Tibial nerve (tissue), 4 donors: ENCODE results near the gene DIP2A. TPM values are rescaled to one million over a fixed set of nuclear protein-coding genes. Genes with fewer than 3 reads are reported as not detected.

Source experiments
- DNase-seq, 2 donors: peaks; one replicate each; pipeline ENCODE4 v3.0.0-alpha.2; 2019; ENCODE audit warnings: low spot score in 2 of 2
- H3K27ac ChIP-seq, 4 donors: fragments of 200-600 bp; sonication (generic) in 3 of 4; one replicate each; pipeline ENCODE4 v1.5.1; 2017 to 2019; ENCODE audit warnings: mild to moderate bottlenecking in 1 of 4
- H3K27me3 ChIP-seq, 2 donors: fragments of 200-600 bp; sonication (generic) in 1 of 2; one replicate each; pipeline versions ENCODE4 v1.5.1 to v1.6.0; 2017 to 2019
- H3K36me3 ChIP-seq, 3 donors: fragments of 200-600 bp; sonication (generic); one replicate each; pipeline ENCODE4 v1.5.1; 2018 to 2019
- H3K4me1 ChIP-seq, 4 donors: fragments of 200-600 bp; sonication (generic) in 3 of 4; one replicate each; pipeline ENCODE4 v1.5.1; 2017 to 2019
- H3K4me3 ChIP-seq, 4 donors: fragments of 200-600 bp; sonication (generic) in 3 of 4; one replicate each; pipeline ENCODE4 v1.5.1; 2017 to 2019; ENCODE audit warnings: mild to moderate bottlenecking in 1 of 4, moderate library complexity in 1 of 4
- H3K9me3 ChIP-seq, 4 donors: fragments of 200-600 bp; sonication (generic) in 3 of 4; one replicate each; pipeline ENCODE4 v1.5.1; 2017 to 2019
- EP300 ChIP-seq, 2 donors: sonication (generic); formaldehyde crosslinking; IDR thresholded peaks; one replicate each; pipeline ENCODE4 v1.6.1; 2017; ENCODE audit warnings: antibody characterized with exemption in 2 of 2, mild to moderate bottlenecking in 1 of 2
- POLR2A ChIP-seq, 2 donors: fragments of 450-650 bp; IDR thresholded peaks; one replicate each; pipeline ENCODE4 v1.6.1; 2017; ENCODE audit warnings: antibody characterized with exemption in 2 of 2, mild to moderate bottlenecking in 2 of 2, moderate library complexity in 2 of 2
- WGBS, 2 donors: methylation state at CpG; one replicate each; pipeline ENCODE4 v1.1.5; 2018; 5-methylcytosine and 5-hydroxymethylcytosine counted together
- total RNA-seq, 4 donors: library from RNA; depleted of rRNA; stranded (reverse); fragments of >200 nt; gene quantifications; one replicate each; pipeline ENCODE4 v1.1.0, GENCODE V29; 2016
- TF ChIP-seq, protein P1 (sequence below), 5 experiments: fragments of 200-600 bp in 3 of 5; fragments of 450-650 bp in 2 of 5; sonication (generic) in 3 of 5; IDR thresholded peaks; one replicate each; pipeline ENCODE4 v1.5.1; 2016 to 2019; ENCODE audit warnings: antibody characterized with exemption in 5 of 5, mild to moderate bottlenecking in 3 of 5, moderate library complexity in 2 of 5

The DIP2A gene
- total RNA-seq, 4 donors from 2014 or later, result 55.5 to 67.2 (median 59.8) TPM

DNA sequence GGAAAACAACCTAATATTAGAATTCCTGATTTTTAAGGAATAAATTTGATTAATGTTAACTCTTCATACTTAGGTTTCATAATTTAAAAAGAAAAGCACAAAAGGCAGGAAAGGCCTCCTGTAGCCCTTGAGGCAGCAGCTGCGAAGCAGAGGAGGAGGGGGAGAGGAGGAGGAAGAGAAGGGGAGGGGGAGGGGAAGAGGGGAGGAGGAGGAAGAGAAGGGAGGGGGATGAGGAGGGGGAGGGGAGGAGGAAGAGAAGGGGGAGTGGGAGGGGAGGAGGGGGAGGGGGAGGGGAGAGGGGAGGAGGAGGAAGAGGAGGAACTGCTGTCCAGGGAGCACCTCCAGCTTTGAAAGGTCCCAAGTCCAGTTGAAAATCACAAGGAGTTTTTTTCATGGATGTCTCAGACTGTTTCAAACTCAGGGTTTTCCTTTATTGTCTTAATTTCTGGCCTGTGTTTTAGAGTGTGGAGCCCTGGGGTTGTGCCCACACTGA is 35.1 kb upstream of the DIP2A start:
- H3K9me3 ChIP-seq, result no peaks in the 10 kb centered on the region
- H3K27ac ChIP-seq, result no peak overlapping the region
- 38 to 71% methylated on average over 1 of the region's 1 CpG for WGBS, 2 donors
- no peak for DNase-seq
- H3K36me3 ChIP-seq, result peaks cover 0 to 88% (median 6%) of the 10 kb centered on the region in 3 donors
- no peaks in the 10 kb centered on the region for H3K27me3 ChIP-seq
- TF ChIP-seq, protein P1, sequence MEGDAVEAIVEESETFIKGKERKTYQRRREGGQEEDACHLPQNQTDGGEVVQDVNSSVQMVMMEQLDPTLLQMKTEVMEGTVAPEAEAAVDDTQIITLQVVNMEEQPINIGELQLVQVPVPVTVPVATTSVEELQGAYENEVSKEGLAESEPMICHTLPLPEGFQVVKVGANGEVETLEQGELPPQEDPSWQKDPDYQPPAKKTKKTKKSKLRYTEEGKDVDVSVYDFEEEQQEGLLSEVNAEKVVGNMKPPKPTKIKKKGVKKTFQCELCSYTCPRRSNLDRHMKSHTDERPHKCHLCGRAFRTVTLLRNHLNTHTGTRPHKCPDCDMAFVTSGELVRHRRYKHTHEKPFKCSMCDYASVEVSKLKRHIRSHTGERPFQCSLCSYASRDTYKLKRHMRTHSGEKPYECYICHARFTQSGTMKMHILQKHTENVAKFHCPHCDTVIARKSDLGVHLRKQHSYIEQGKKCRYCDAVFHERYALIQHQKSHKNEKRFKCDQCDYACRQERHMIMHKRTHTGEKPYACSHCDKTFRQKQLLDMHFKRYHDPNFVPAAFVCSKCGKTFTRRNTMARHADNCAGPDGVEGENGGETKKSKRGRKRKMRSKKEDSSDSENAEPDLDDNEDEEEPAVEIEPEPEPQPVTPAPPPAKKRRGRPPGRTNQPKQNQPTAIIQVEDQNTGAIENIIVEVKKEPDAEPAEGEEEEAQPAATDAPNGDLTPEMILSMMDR (IDR thresholded peaks at IDR 0.05), result no peak
- TF ChIP-seq EP300 (IDR thresholded peaks at IDR 0.05), result no peak
- TF ChIP-seq POLR2A (IDR thresholded peaks at IDR 0.05), result no peak
- no peaks in the 10 kb centered on the region for H3K4me1 ChIP-seq
- H3K4me3 ChIP-seq, result no peak overlapping the region

DNA sequence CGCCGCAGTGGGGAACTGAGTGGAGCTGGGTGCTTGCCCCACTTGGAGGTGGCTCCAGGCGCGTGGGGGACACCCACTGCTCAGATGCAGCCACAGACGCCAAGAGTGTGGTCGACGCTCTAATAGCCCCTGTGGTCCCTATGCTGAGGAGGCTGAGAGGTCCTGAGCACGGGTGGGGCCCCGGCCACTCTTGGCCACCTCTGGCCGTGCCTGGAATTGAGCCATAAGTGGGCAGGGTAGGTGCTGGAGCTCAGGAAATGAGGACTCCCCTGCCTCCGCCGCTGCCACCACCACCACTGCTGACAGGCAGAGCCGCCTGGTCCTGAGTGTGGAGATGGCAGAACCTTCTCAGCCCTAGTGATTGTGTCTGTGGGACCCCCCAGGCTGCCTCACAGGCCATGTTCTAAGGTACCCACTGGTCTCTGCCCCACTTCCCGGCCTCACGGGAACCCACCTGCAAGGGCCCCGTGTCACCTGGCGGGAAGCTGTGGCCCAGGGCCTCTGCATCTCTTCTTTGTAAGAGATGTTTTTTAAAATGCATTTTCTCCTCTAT is 34.6 kb upstream of the DIP2A start:
- Histone ChIP-seq H3K36me3 (peaks cover 0 to 88% (median 8%) of the 10 kb centered on the region in 3 donors), H3K27me3 (no peaks in the 10 kb centered on the region), H3K9me3 (no peaks in the 10 kb centered on the region), H3K27ac (no peak overlapping the region), H3K4me3 (no peak overlapping the region), H3K4me1 (no peaks in the 10 kb centered on the region)
- TF ChIP-seq, protein P1 (IDR thresholded peaks at IDR 0.05), result no peak
- TF ChIP-seq EP300 (IDR thresholded peaks at IDR 0.05) (no peak), POLR2A (IDR thresholded peaks at IDR 0.05) (no peak)
- WGBS, 2 donors, result 78 to 79% methylated on average over 17 of the region's 17 CpGs
- DNase-seq, result no peak

DNA sequence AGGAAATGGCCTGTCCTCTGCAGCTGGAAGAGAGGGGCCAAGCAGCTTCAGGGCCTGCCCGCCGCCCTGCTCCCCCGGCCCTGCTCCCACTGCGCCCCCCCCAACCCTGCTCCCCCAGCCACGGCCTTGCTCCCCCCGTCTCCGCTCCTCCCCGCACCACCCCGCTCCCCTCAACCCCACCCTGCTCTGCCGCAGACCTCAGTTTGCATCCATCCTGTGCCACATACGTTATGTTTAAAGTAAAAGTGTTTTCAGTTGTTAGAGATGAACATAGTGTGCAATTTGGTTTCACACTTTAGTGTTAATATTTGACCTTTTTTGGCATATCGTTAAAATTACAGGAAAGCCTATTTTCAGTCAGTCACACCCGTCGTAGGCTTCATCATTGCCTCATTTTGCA is 34.1 kb upstream of the DIP2A start:
- H3K27me3 ChIP-seq, result no peaks in the 10 kb centered on the region
- no peaks in the 10 kb centered on the region for H3K9me3 ChIP-seq
- TF ChIP-seq EP300 (IDR thresholded peaks at IDR 0.05) (no peak), POLR2A (IDR thresholded peaks at IDR 0.05) (no peak)
- TF ChIP-seq, protein P1 (IDR thresholded peaks at IDR 0.05), result no peak
- no peak overlapping the region for H3K4me3 ChIP-seq
- peak overlapping the region in 1 of 4 donors; percentile 60 for H3K27ac ChIP-seq
- H3K4me1 ChIP-seq, result no peaks in the 10 kb centered on the region
- H3K36me3 ChIP-seq, result peaks cover 0 to 88% (median 8%) of the 10 kb centered on the region in 3 donors
- WGBS, 2 donors, result 84 to 88% methylated on average over 13 to 14 of the region's 14 CpGs
- DNase-seq, result no peak

- peak overlapping the region in 1 of 4 donors; percentile 60 for H3K27ac ChIP-seq
- H3K27me3 ChIP-seq, result no peaks in the 10 kb centered on the region
- no peak for DNase-seq
- H3K9me3 ChIP-seq, result no peaks in the 10 kb centered on the region
- H3K36me3 ChIP-seq, result peaks cover 0 to 88% (median 9%) of the 10 kb centered on the region in 3 donors
- 91 to 95% methylated on average over 17 to 18 of the region's 19 CpGs for WGBS, 2 donors
- no peaks in the 10 kb centered on the region for H3K4me1 ChIP-seq
- TF ChIP-seq POLR2A (IDR thresholded peaks at IDR 0.05) (no peak), EP300 (IDR thresholded peaks at IDR 0.05) (no peak)
- TF ChIP-seq, protein P1 (IDR thresholded peaks at IDR 0.05), result no peak
- no peak overlapping the region for H3K4me3 ChIP-seq
Observed at GRCh38 chr21:46425041-46425440, 33.6 kb upstream of the DIP2A start.

DNA sequence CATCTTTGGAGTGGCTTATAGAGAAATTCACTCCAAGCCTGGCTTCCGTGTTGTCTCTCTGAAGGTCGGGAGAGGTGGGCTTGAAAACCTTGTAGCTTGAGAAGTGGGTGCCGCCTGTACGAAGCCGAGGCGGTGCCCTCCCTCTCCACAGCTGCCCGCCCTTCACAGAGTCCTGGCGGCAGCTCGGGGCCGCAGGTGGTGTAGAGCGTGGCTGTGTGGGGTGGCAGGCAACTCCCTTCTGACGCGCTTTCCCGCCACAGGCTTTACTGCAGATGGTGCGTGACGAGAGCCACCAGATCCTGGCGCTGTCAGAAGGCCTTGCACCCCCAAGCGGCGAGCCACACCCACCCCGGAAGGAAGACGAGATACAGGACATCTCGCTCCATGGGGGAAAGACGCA is 33.1 kb upstream of the DIP2A start:
- H3K4me3 ChIP-seq, result no peak overlapping the region
- H3K36me3 ChIP-seq, result peaks cover 0 to 88% (median 13%) of the 10 kb centered on the region in 3 donors
- DNase-seq, result no peak
- no peak for TF ChIP-seq POLR2A (IDR thresholded peaks at IDR 0.05)
- TF ChIP-seq EP300 (IDR thresholded peaks at IDR 0.05), result no peak
- TF ChIP-seq, protein P1 (IDR thresholded peaks at IDR 0.05), result no peak
- peak overlapping the region in 1 of 4 donors; percentile 60 for H3K27ac ChIP-seq
- WGBS, 2 donors, result 79 to 96% methylated on average over 22 to 23 of the region's 23 CpGs
- H3K27me3 ChIP-seq, result no peaks in the 10 kb centered on the region
- no peaks in the 10 kb centered on the region for H3K9me3 ChIP-seq
- no peaks in the 10 kb centered on the region for H3K4me1 ChIP-seq
